OCI-M2 (cell line): ENCODE data around the gene HSP90B1.

Experiments used
- DNase-seq: peaks from one replicate; lab custom pipeline; 2025; ENCODE audit not compliant: unreplicated experiment; lab: John Stamatoyannopoulos, UW

The HSP90B1 gene

DNA sequence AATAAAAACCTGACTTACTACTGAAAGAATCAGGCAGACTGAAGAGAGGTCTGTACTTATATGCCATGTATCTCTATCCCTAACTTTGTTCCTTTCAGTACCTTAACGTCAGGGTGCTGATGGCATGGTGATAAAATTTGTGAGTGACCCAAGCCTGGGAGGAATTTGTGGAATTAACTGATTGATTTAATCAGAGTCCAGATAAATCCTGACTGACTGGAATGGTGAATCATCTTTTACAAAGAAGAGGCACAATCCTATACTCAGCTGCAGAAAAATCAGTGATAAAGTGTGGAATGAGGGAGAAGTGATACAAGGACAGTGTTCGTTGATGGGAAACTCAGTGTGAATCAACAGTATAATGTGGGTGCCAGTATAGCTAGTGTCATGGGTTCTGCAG is 39.2 kb downstream of the HSP90B1 start:
- DNase-seq = no peak

DNA sequence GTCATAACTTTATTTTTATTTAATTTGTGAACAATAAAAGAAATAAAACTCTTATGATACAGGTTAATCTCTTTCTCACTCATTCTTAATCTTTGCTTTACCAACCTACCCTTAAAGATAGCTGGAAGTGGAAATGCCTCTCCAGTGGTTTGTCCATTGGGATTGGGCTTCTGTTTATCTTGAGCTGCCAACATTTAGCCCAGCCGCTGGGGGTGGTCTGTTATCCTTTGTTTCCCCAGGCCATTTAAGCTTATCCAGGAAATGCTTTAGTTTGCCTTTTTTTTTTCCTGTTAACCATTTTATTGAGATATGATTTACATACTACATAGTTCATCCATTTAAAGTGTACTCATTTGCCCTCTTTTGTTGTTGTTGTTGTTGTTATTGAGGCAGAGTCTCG is 43.7 kb downstream of the HSP90B1 start:
- DNase-seq = no peak

DNA sequence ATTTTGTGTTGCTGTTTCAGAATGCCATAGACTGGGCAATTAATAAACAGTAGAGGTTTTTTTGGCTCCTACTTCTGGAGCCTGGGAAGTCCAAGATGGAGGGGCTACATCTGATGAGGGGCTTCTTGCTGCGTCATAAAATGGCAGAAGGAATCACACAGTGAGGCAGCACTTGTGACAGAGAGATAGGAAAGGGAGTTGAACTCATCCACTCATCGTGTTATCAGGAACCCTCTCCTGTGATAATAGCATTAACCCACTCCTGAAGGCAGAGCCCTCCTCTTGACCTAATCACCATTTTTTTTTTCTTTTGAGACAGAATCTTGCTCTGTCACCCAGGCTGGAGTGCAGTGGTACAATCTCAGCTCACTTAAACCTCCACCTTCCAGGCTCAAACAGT is 45.2 kb downstream of the HSP90B1 start:
- DNase-seq = no peak

DNA sequence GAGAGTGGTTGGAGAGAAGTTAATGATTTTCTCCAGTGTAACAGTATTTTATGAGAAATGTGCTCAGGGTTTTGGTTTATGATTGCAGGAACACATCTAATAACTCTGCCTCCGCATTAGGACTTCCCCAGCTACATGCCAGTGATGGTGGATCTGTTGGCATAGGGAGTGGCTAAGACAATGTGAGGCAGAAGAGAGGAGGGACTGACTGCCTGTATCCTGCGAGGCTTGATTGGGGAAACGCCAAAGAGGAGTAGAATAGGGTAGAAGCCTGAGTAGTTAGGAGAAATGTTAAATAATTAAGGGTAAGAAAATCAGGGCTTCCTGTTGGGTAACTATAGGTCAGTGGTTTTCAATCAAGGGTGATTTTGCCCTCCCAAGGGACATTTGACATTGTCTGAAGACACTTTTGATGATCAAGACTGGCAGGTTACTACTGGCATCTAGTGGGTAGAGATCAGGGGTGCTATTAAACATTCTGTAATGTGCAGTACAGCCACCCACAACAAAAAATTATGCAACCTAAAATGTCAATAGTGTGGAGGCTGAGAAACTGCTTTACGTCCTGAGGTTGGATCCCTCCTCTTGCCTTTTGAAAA is 48.3 kb downstream of the HSP90B1 start:
- no peak for DNase-seq

DNA sequence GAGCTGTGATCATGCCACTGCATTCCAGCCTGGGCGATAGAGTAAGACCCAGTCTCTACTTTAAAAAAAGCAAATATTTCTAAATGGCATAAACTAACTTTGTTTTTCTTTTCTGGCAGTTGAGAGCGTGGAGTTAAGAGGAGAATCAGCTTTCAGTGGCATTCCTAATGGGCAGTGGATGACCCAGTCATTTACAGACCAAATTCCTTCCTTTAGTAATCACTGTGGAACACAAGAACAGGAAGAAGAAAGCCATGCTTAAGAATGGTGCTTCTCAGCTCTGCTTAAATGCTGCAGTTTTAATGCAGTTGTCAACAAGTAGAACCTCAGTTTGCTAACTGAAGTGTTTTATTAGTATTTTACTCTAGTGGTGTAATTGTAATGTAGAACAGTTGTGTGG is 56.6 kb downstream of the HSP90B1 start:
- no peak for DNase-seq

DNA sequence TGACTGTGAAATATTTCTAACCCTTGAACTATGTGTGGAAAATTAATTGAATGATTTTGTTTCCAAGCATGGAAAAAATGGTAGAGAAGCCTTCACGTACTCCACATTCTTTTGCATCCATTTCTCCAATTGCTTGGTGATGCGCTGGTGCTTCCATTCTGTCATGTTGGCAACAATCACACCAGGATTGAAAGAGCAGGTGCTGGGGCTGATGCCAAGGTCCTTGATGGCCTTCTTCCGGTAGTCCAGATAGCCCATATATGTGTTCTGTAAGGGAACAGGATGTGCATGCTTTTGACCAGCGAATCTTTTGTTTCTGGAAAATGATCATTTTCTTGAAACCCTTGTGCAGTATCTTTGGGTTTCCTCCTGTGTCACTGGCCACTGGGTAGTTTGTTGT is 64.0 kb downstream of the HSP90B1 start:
- DNase-seq = no peak

DNA sequence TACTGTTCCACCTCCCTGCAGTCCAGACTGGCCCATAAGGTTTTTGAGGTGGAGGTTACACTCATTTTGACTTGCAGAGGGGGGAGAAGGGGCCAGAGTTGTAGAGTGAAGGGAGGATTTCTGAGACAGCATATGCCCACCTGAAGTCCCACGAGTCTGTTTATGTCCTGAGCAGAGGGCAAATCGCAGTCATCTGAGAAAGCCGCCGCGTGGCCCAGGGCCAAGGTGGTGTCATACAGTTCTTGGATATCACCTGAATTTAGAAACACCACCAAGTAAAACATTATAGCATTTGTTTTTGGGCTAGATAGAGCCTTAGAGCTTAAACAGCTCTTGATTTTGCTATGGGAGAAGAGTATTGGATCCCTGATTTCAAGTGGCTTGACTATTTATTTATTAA is 66.4 kb downstream of the HSP90B1 start:
- no peak for DNase-seq

DNA sequence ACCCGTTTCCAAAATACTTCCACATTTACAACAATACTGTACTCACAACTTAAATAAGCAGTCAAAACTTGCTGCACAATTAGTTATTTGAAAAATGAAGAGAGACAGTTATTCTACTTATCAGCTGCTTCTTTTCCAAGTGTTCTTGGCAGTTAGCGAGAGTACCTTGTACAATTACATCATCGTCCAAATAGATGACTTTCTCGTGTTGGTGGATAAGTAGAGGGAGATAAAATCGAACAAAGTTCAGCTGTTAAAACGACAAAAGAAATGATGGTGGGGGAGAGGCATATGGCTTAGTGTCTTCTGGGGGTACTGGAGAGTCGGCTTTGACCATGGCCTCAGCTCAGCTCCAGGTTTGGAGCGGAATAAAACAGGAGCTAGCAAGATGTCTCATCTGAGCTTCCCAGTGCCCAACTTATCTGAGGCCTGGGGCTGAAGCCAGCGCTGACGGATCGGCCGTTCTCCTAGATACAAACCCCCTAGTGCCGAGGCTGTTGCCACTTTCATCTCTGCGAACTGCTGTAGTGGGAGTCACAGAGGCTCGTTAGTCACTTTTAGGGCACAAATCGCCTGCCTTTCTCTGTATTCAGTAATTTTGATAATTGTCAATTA is 67.2 kb downstream of the HSP90B1 start:
- DNase-seq = no peak
